Measurements from ENCODE around the gene MBD5.

MBD5 gene

GRCh38 chr2:148110184-148110583 is 89.3 kb downstream of the MBD5 start:
- DNase-seq (ENCODE audit: low read depth, low spot score) = no peak

- no peak for DNase-seq (ENCODE audit: low read depth, low spot score)
Measured at GRCh38 chr2:148122788-148123187, 101.9 kb downstream of the MBD5 start.

- DNase-seq (ENCODE audit: low read depth, low spot score) = peak; percentile 48
Measured at GRCh38 chr2:148124271-148124670, 103.4 kb downstream of the MBD5 start.

GRCh38 chr2:148130581-148130980 is 109.7 kb downstream of the MBD5 start:
- DNase-seq (ENCODE audit: low read depth, low spot score) = peak; percentile 48

- no peak for DNase-seq (ENCODE audit: low read depth, low spot score)
Measured at GRCh38 chr2:148132412-148132811, 111.5 kb downstream of the MBD5 start.

GRCh38 chr2:148135705-148136104 is 114.8 kb downstream of the MBD5 start:
- peak; percentile 6 for DNase-seq (ENCODE audit: low read depth, low spot score)

GRCh38 chr2:148136441-148136840 is 115.5 kb downstream of the MBD5 start:
- DNase-seq (ENCODE audit: low read depth, low spot score) = no peak

- no peak for DNase-seq (ENCODE audit: low read depth, low spot score)
Measured at GRCh38 chr2:148161909-148162435, 141.1 kb downstream of the MBD5 start.

GRCh38 chr2:148162871-148163270 is 142.0 kb downstream of the MBD5 start:
- DNase-seq (ENCODE audit: low read depth, low spot score) = no peak

GRCh38 chr2:148165975-148166374 is 145.1 kb downstream of the MBD5 start:
- no peak for DNase-seq (ENCODE audit: low read depth, low spot score)

GRCh38 chr2:148167241-148167766 is 146.4 kb downstream of the MBD5 start:
- no peak for DNase-seq (ENCODE audit: low read depth, low spot score)

GRCh38 chr2:148167855-148168254 is 147.0 kb downstream of the MBD5 start:
- DNase-seq (ENCODE audit: low read depth, low spot score) = no peak

GRCh38 chr2:148172131-148172753 is 151.4 kb downstream of the MBD5 start:
- no peak for DNase-seq (ENCODE audit: low read depth, low spot score)

- DNase-seq (ENCODE audit: low read depth, low spot score) = no peak
Measured at GRCh38 chr2:148173168-148173567, 152.3 kb downstream of the MBD5 start.

- no peak for DNase-seq (ENCODE audit: low read depth, low spot score)
Measured at GRCh38 chr2:148177559-148177958, 156.7 kb downstream of the MBD5 start.

GRCh38 chr2:148179724-148180123 is 158.8 kb downstream of the MBD5 start:
- DNase-seq (ENCODE audit: low read depth, low spot score) = no peak

GRCh38 chr2:148184976-148185375 is 164.1 kb downstream of the MBD5 start:
- no peak for DNase-seq (ENCODE audit: low read depth, low spot score)

- DNase-seq (ENCODE audit: low read depth, low spot score) = no peak
Measured at GRCh38 chr2:148194882-148195281, 174.0 kb downstream of the MBD5 start.

- DNase-seq (ENCODE audit: low read depth, low spot score) = peak; percentile 18
Measured at GRCh38 chr2:148201075-148202004, 180.4 kb downstream of the MBD5 start.

- DNase-seq (ENCODE audit: low read depth, low spot score) = no peak
Measured at GRCh38 chr2:148202237-148202636, 181.3 kb downstream of the MBD5 start.

- DNase-seq (ENCODE audit: low read depth, low spot score) = no peak
Measured at GRCh38 chr2:148207111-148207510, 186.2 kb downstream of the MBD5 start.

- DNase-seq (ENCODE audit: low read depth, low spot score) = no peak
Measured at GRCh38 chr2:148209603-148210002, 188.7 kb downstream of the MBD5 start.
